Measurements from ENCODE around the gene ZMYM5. TPM values are rescaled to one million over a fixed set of nuclear protein-coding genes. Genes with fewer than 3 reads are reported as not detected.
A peak's percentile ranks its signal among the peaks of the same experiment; 100 is the strongest.
"Not testable (repeated sequence)": the region's sequence is repeated elsewhere in the genome, so short reads cannot be mapped to it uniquely, and the experiment has no call there.

Gene ZMYM5
- total RNA-seq, 6 experiments from 2014 or later = 3.8 to 6.9 (median 4.4) TPM

DNA sequence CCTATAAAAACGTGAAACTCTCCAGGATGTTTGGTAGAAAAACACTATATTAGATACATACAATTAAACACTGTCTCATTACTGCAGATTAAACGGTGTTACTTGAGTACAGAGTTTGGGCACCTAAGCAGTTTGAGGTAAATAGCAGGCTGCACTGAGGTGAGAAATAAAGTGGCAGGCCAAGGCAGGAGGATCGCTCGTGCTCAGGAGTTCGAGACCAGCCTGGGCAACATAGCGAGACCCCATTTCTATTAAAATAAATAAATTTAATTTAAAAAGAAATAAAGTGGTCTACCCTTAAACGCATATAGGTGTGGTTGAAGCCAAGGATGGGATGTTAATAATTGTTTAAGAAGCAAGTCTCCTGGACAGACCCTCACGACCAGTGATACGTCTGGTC is 81.9 kb downstream of the ZMYM5 start:
- H3K4me3 ChIP-seq = peak overlapping the region; percentile 86 to 97 (median 88)
- H3K27ac ChIP-seq = peak overlapping the region; percentile 88 to 95 (median 93)
- DNase-seq (no peak), ATAC-seq (no peak)
- H3K9me3 ChIP-seq = no peaks in the 10 kb centered on the region
- no peaks in the 10 kb centered on the region for H3K27me3 ChIP-seq
- H3K36me3 ChIP-seq = no peaks in the 10 kb centered on the region
- 7% methylated on average over 9 of the region's 9 CpGs for WGBS (ENCODE audit: insufficient coverage, low coverage, low lambda C conversion rate, missing lambda C conversion rate)
- TF ChIP-seq POLR2A (IDR thresholded peaks at IDR 0.05) (no peak), CTCF (IDR thresholded peaks at IDR 0.05) (no peak)
- intact Hi-C loops (cut with DNase I) = no loop called here
- H3K4me1 ChIP-seq = no peaks in the 10 kb centered on the region

- 80% methylated on average over 19 of the region's 22 CpGs for WGBS (ENCODE audit: insufficient coverage, low coverage, low lambda C conversion rate, missing lambda C conversion rate)
- DNase-seq; H3K36me3 ChIP-seq; H3K4me1 ChIP-seq; H3K27ac ChIP-seq; intact Hi-C loops (cut with DNase I); H3K27me3 ChIP-seq; H3K9me3 ChIP-seq; ATAC-seq: not testable (repeated sequence)
- H3K4me3 ChIP-seq = peak overlapping the region in 2 of 3 donors; percentile 86 to 88
These were observed 82.6 kb downstream of the ZMYM5 start for GRCh38 chr13:19780753-19781418.

Other genes starting within 250 kb of the ZMYM5 start
- gene MPHOSPH8, start 230.0 kb downstream of the ZMYM5 start, total RNA-seq = 10 to 100 TPM in 4 of 6 experiments, 1 to 10 TPM in 2; 7.3 to 15.4 (median 10.2) TPM
- 10 to 100 TPM; 10.4 to 23.9 (median 16.4) TPM for gene PSPC1, start 80.7 kb downstream of the ZMYM5 start, total RNA-seq
- gene ZMYM2, start 95.1 kb upstream of the ZMYM5 start, total RNA-seq = 10 to 100 TPM; 17.1 to 35.2 (median 25.9) TPM